SK-N-SH (cell line): Measurements from ENCODE around the gene NEMF. TPM values are rescaled to one million over a fixed set of nuclear protein-coding genes. Genes with fewer than 3 reads are reported as not detected.

ENCODE experiments used
- CTCF ChIA-PET: fragments of 300-600, 350-600 bp; formaldehyde crosslinking; extraction: SDS; loops from one replicate; lab custom pipeline; 2021; lab: Yijun Ruan, JAX
- POLR2A ChIA-PET: fragments of 350-600 bp; sonication (Branson Sonifier 250); formaldehyde crosslinking; extraction: SDS; loops from one replicate; lab custom pipeline; 2020; ENCODE audit warnings: antibody characterized with exemption, inconsistent platforms; lab: Yijun Ruan, JAX
- DNase-seq: peaks from one replicate; pipeline ENCODE4 v3.0.0; 2012
- H2AFZ ChIP-seq: fragments of 200-600 bp; sonication (generic); 2 replicates; pipeline ENCODE4 v1.8.1; 2016; ENCODE audit warnings: antibody characterized with exemption, mild to moderate bottlenecking, low read depth
- H3F3A ChIP-seq: fragments of 200-600 bp; sonication (generic); replicated peaks from 2 replicates; pipeline ENCODE3; 2016; ENCODE audit warnings: antibody characterized with exemption, mild to moderate bottlenecking; ENCODE audit not compliant: insufficient read depth
- H3K27ac ChIP-seq, 2 experiments: fragments of 200-500 bp in 1 of 2; fragments of 200-600 bp in 1 of 2; sonication (Bioruptor generic) in 1 of 2; sonication (generic), shearing (Covaris generic) in 1 of 2; 2 replicates each; pipeline versions ENCODE4 v1.5.1 to v1.6.1; 2014 to 2016; ENCODE audit warnings: low read depth in 2 of 2, inconsistent platforms in 1 of 2, low read length in 1 of 2, mild to moderate bottlenecking in 1 of 2, mixed read lengths in 1 of 2
- H3K27me3 ChIP-seq: fragments of 200-600 bp; sonication (generic), shearing (Covaris generic); 2 replicates; pipeline ENCODE4 v1.6.1; 2016; ENCODE audit warnings: mixed run types; ENCODE audit not compliant: insufficient read depth
- H3K36me3 ChIP-seq, 2 experiments: fragments of 200-500 bp in 1 of 2; fragments of 200-600 bp in 1 of 2; sonication (Bioruptor generic) in 1 of 2; sonication (generic) in 1 of 2; replicated peaks in 1 of 2; 2 replicates each; pipeline versions ENCODE3 to v1.5.1; 2014 to 2016; ENCODE audit warnings: low read length in 1 of 2, mild to moderate bottlenecking in 1 of 2; ENCODE audit not compliant: insufficient read depth in 2 of 2, control insufficient read depth in 1 of 2
- H3K4me1 ChIP-seq, 2 experiments: fragments of 200-500 bp in 1 of 2; fragments of 200-600 bp in 1 of 2; sonication (Bioruptor generic) in 1 of 2; sonication (generic), shearing (Covaris generic) in 1 of 2; 2 replicates each; pipeline versions ENCODE4 v1.5.1 to v1.6.1; 2014 to 2016; ENCODE audit warnings: low read depth in 1 of 2, low read length in 1 of 2, mixed run types in 1 of 2; ENCODE audit not compliant: insufficient read depth in 2 of 2, control insufficient read depth in 1 of 2
- H3K4me2 ChIP-seq: fragments of 200-600 bp; sonication (generic), shearing (Covaris generic); 2 replicates; pipeline ENCODE4 v1.6.1; 2017; ENCODE audit warnings: mixed run types
- H3K4me3 ChIP-seq, 2 experiments: fragments of 200-500 bp in 1 of 2; fragments of 200-600 bp in 1 of 2; sonication (Bioruptor generic) in 1 of 2; sonication (generic), shearing (Covaris generic) in 1 of 2; 2 replicates each; pipeline versions ENCODE4 v1.5.1 to v1.8.1; 2014 to 2016; ENCODE audit warnings: low read depth in 2 of 2, inconsistent platforms in 1 of 2, low read length in 1 of 2, mild to moderate bottlenecking in 1 of 2, mixed read lengths in 1 of 2, moderate library complexity in 1 of 2
- H3K79me2 ChIP-seq: fragments of 200-600 bp; sonication (generic); 2 replicates; pipeline ENCODE4 v1.8.1; 2017; ENCODE audit warnings: mild to moderate bottlenecking; ENCODE audit not compliant: insufficient read depth
- H3K9ac ChIP-seq: fragments of 200-600 bp; sonication (generic); 2 replicates; pipeline ENCODE4 v1.6.1; 2017; ENCODE audit warnings: mixed run types
- H3K9me2 ChIP-seq: fragments of 200-600 bp; sonication (generic); 2 replicates; pipeline ENCODE4 v1.6.1; 2017; ENCODE audit warnings: mixed run types
- H3K9me3 ChIP-seq: fragments of 200-600 bp; sonication (generic); 2 replicates; pipeline ENCODE4 v1.6.1; 2017; ENCODE audit warnings: mixed run types, mild to moderate bottlenecking, moderate library complexity
- H4K20me1 ChIP-seq: fragments of 200-600 bp; sonication (generic); 2 replicates; pipeline ENCODE4 v1.6.1; 2017; ENCODE audit warnings: mild to moderate bottlenecking, mixed run types; ENCODE audit not compliant: insufficient read depth
- FOSL2 ChIP-seq: IDR thresholded peaks from 2 replicates; pipeline ENCODE4 v1.4.0; 2012; ENCODE audit warnings: low read depth, mild to moderate bottlenecking, moderate library complexity, borderline replicate concordance
- MAX ChIP-seq: IDR thresholded peaks from 2 replicates; pipeline ENCODE4 v1.4.0; 2012; ENCODE audit warnings: low read depth
- MEF2A ChIP-seq: IDR thresholded peaks from 2 replicates; pipeline ENCODE4 v1.4.0; 2012; ENCODE audit warnings: low read depth, borderline replicate concordance
- NFIC ChIP-seq: IDR thresholded peaks from 2 replicates; pipeline ENCODE4 v1.4.0; 2012; ENCODE audit warnings: borderline replicate concordance
- PBX3 ChIP-seq: IDR thresholded peaks from 2 replicates; pipeline ENCODE4; 2012
- POLR2AphosphoS5 ChIP-seq: IDR thresholded peaks from 2 replicates; pipeline ENCODE4 v1.6.1; 2012; ENCODE audit warnings: low read depth, low read length
- RCOR1 ChIP-seq: fragments of 150-350 bp; IDR thresholded peaks from 2 replicates; pipeline ENCODE4 v1.6.1; 2017; ENCODE audit warnings: antibody characterized with exemption, low read length
- RFX5 ChIP-seq: IDR thresholded peaks from 2 replicates; pipeline ENCODE4 v1.6.1; 2012; ENCODE audit warnings: mild to moderate bottlenecking, improper control_type of control experiment, low read length
- TCF12 ChIP-seq: IDR thresholded peaks from 2 replicates; pipeline ENCODE4 v1.4.0; 2012
- USF2 ChIP-seq: fragments of 150-350 bp; IDR thresholded peaks from 2 replicates; pipeline ENCODE4 v1.6.1; 2017; ENCODE audit warnings: antibody characterized with exemption, low read length, low read depth, borderline replicate concordance
- YY1 ChIP-seq: IDR thresholded peaks from 2 replicates; pipeline ENCODE4 v1.4.0; 2012; ENCODE audit warnings: low read depth, mild to moderate bottlenecking
- ZBTB33 ChIP-seq: IDR thresholded peaks from 2 replicates; pipeline ENCODE4 v1.4.0; 2012; ENCODE audit warnings: low read depth, borderline replicate concordance
- WGBS: methylation state at CpG from one replicate; pipeline ENCODE4 v1.1.6; 2017; ENCODE audit warnings: low lambda C conversion rate; 5-methylcytosine and 5-hydroxymethylcytosine counted together
- polyA plus RNA-seq, 3 experiments: library from polyadenylated mRNA; depleted of rRNA; stranded (reverse); fragments of >200 nt; gene quantifications; 2 replicates each; pipeline ENCODE4 v1.2.3, GENCODE V29; 2012

Gene NEMF
- polyA plus RNA-seq, 1 of the 3 experiments (the other 2 are of a cell fraction): 14.0 TPM

- H3K36me3 ChIP-seq: no peaks in the 10 kb centered on the region
- H3K9me3 ChIP-seq: no peaks in the 10 kb centered on the region
- 26% methylated on average over 9 of the region's 9 CpGs for WGBS
- H3K27ac ChIP-seq: peak overlapping the region; percentile 88 to 93
- peaks cover 3 to 5% of the 10 kb centered on the region in 2 experiments; a peak in 2 of 4 replicates for H3K4me1 ChIP-seq
- H3F3A ChIP-seq: peaks cover 55% of the 10 kb centered on the region
- H3K79me2 ChIP-seq: peaks cover 14% of the 10 kb centered on the region
- POLR2A ChIA-PET: interaction anchor here (1.8 to 2.1 kb wide), 3 partner anchors 11 to 253 kb away, joined by 5 to 18 read pairs (median 8); partner anchors contain the start of genes NEMF and VCPKMT
- H4K20me1 ChIP-seq: no peaks in the 10 kb centered on the region
- no peaks in the 10 kb centered on the region for H3K9me2 ChIP-seq
- H3K4me2 ChIP-seq: peak overlapping the region; percentile 85
- H3K4me3 ChIP-seq: peak overlapping the region; percentile 80 to 98
- CTCF ChIA-PET: interaction anchor here (0.7 to 12.1 kb wide), 12 partner anchors 17 to 286 kb away, joined by 3 to 204 read pairs (median 8); partner anchors contain the start of genes DNAAF2, NEMF and VCPKMT
- no peak for TF ChIP-seq ZBTB33
- DNase-seq: peak; percentile 24
- H3K9ac ChIP-seq: peak overlapping the region; percentile 90
- H3K27me3 ChIP-seq: no peaks in the 10 kb centered on the region
- peak overlapping the region; percentile 96; the same call in 1 of the 2 replicates for H2AFZ ChIP-seq
Observed at GRCh38 chr14:49863487-49864281, 11.1 kb upstream of the NEMF start.

GRCh38 chr14:49862089-49862673 is 9.6 kb upstream of the NEMF start:
- H3K27ac ChIP-seq: peak overlapping the region; percentile 84 to 93
- peaks cover 3 to 5% of the 10 kb centered on the region in 2 experiments; a peak in 2 of 4 replicates for H3K4me1 ChIP-seq
- POLR2A ChIA-PET: interaction anchor here (1.1 to 2.1 kb wide), 8 partner anchors 9 to 369 kb away, joined by 3 to 18 read pairs (median 4); partner anchors contain the start of genes KLHDC2, MGAT2, NEMF and RPL36AL
- H2AFZ ChIP-seq: peak overlapping the region; percentile 95
- peak overlapping the region; percentile 61 to 98 for H3K4me3 ChIP-seq
- WGBS: 2% methylated on average over 27 of the region's 30 CpGs
- H4K20me1 ChIP-seq: no peaks in the 10 kb centered on the region
- CTCF ChIA-PET: interaction anchor here (0.6 to 12.1 kb wide), 71 partner anchors 9 to 724 kb away, joined by 3 to 204 read pairs (median 4); partner anchors contain the start of genes DNAAF2, KLHDC1, LRR1 and NEMF
- H3K9ac ChIP-seq: peak overlapping the region; percentile 85
- peak; percentile 58 for DNase-seq
- H3K79me2 ChIP-seq: peaks cover 14% of the 10 kb centered on the region
- peaks cover 49% of the 10 kb centered on the region for H3F3A ChIP-seq
- no peaks in the 10 kb centered on the region for H3K36me3 ChIP-seq
- no peaks in the 10 kb centered on the region for H3K9me2 ChIP-seq
- no peaks in the 10 kb centered on the region for H3K9me3 ChIP-seq
- peak overlapping the region; percentile 85 for H3K4me2 ChIP-seq
- no peaks in the 10 kb centered on the region for H3K27me3 ChIP-seq
- TF ChIP-seq RCOR1 (peak; percentile 58), POLR2AphosphoS5 (peak; percentile 18; the same call in 1 of the 2 replicates), MEF2A (no peak), USF2 (no peak), MAX (no peak; the same call in 1 of the 2 replicates), ZBTB33 (no peak), PBX3 (no peak), NFIC (no peak), YY1 (peak; percentile 96), RFX5 (no peak), TCF12 (peak; percentile 30; the same call in 1 of the 2 replicates), FOSL2 (no peak)
